SKM-1 (cell line): ENCODE data around the gene ZMYM2.
"Not testable (repeated sequence)": the region's sequence is repeated elsewhere in the genome, so short reads cannot be mapped to it uniquely, and the experiment has no call there.

Source experiments
- DNase-seq: peaks from one replicate; lab custom pipeline; 2025; ENCODE audit not compliant: unreplicated experiment; lab: John Stamatoyannopoulos, UW

ZMYM2 gene

DNA sequence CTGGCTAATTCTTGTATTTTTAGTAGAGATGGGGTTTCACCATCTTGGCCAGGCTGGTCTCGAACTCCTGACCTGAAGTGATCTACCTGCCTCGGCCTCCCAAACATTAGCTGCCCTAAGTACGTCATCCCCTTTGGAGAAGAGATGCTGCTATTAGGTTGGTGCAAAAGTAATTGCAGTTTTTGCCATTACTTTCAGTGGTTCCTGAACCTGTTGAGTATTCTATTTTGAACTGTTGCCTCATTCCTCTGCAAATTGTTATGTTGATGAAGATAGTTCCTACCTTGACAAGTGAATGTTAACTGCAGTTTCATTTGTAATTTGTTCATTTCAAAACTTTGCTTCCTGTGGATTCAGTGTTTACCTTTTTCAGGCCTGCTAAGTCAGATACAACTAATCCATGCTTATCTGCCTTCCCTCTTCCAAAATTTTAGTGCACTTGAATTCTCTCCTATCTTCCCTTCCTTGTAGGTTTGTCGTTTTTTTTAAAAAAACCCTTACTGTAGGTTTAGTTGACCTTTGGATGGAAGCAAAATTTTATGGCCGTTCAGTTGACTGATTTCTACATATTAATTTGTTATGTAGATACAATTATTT lies 24.0 kb downstream of the ZMYM2 start:
- DNase-seq, result no peak

GRCh38 chr13:19984430-19985218 lies 26.1 kb downstream of the ZMYM2 start:
- no peak for DNase-seq

DNA sequence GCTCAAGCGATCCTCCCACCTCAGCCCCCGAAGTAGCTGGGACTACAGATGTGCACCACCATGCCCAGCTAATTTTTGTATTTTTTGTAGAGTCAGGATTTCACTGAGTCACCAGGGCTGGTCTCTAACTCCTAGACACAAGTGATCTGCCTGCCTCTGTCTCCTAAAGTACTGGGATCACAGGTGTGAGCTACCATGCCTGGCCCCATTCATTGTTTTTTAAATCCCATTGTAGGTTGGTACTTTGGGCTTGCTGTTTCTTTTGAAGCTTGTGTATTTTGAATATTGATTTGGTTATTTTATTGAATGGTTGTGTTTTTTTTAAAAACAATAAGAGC lies 26.7 kb downstream of the ZMYM2 start:
- DNase-seq, result no peak

GRCh38 chr13:19991531-19991930 lies 33.0 kb downstream of the ZMYM2 start:
- DNase-seq, result no peak

- no peak for DNase-seq
Observed at GRCh38 chr13:19993024-19993423, 34.5 kb downstream of the ZMYM2 start.

- DNase-seq, result no peak
Observed at GRCh38 chr13:19998960-19999359, 40.4 kb downstream of the ZMYM2 start.

DNA sequence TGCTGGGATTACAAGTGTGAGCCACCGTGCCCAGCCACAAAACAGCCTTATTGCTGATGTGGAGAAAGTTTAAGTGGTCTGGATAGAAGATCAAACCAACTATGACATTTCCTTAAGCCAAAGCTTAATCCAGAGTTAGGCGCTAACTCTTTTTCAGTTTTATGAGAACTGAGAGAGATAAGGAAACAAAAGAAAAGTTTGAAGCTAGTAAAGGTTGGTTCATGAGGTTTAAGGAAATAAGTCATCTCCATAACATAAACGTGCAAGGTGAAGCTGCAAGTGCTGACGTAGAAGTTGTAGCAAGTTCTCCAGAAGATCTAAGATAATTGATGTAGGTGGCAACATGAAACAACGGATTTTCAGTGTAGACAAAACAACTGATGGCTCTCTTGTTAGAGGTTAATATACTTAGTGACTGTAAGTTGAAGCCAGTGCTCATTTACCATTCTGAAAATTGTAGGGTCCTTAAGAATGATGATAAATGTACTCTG lies 41.6 kb downstream of the ZMYM2 start:
- DNase-seq, result no peak

GRCh38 chr13:20001366-20002190 lies 43.1 kb downstream of the ZMYM2 start:
- no peak for DNase-seq

GRCh38 chr13:20002787-20003186 lies 44.3 kb downstream of the ZMYM2 start:
- no peak for DNase-seq

DNA sequence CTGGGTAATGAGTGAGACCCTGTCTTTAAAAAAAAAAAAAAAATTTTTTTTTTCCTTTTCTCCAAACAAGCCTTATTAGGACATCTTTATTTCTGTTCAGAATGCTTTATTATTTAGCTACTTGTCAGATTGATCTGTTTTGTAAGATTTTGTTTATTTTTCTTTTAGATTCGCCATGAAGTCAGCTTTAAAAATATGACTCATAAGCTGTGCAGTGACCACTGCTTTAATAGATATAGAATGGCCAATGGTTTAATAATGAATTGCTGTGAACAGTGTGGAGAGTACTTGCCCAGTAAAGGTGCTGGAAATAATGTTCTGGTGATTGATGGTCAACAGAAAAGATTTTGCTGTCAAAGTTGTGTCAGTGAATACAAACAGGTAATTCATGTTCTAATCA lies 47.7 kb downstream of the ZMYM2 start:
- no peak for DNase-seq

DNA sequence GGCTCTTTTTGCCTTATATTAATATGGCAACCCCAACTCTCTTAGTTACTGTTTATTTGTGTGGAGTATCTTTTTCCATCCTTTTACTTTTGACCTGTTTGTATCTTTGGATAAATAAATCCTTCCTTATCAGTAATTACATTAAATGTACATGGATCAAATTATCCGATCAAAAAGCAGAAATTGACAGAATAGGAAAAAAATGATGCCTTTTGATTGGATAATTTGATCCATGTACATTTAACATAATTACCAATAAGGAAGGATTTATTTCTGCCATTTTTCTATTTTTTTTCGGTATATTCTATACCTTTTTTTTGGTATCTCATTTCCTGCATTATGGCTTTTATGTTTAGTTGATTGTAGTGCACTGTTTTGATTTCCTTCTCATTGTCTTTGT lies 57.2 kb downstream of the ZMYM2 start:
- no peak for DNase-seq

DNA sequence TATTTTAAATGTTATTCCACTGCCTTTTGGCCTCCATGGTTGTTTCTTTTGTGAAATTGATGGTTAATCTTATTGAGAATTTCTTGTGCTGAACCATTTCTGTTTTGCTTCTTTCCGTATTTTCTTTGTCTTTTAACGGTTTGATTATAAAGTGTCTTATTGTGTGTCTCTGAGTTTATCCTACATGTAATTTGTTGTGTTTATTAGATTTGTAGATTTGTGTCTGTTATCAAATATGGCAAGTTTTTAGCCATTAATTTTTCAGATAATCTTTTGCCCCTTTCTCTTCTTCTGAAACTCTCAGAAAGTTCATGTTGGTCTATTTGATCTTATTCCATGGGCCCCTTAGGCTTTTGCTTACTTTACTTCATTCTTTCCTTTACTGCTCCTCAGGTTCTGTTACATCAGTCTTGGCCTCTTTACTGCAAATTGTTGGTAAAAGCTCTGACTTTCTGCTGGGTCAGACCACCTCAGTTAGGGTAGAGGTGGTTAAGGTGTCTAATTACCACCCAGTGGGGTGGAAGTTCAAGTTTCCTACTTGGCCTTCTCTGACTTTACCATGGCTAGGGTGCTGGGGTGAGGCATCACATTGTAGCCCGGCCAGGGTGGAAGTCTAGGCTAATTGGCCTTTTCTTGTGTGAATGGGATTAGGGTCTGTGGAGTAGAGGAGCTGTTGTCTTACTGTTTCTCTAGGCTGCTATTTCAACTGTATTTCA lies 58.3 kb downstream of the ZMYM2 start:
- DNase-seq, result no peak

- DNase-seq, result no peak
Observed at GRCh38 chr13:20017365-20017711, 58.8 kb downstream of the ZMYM2 start.

DNA sequence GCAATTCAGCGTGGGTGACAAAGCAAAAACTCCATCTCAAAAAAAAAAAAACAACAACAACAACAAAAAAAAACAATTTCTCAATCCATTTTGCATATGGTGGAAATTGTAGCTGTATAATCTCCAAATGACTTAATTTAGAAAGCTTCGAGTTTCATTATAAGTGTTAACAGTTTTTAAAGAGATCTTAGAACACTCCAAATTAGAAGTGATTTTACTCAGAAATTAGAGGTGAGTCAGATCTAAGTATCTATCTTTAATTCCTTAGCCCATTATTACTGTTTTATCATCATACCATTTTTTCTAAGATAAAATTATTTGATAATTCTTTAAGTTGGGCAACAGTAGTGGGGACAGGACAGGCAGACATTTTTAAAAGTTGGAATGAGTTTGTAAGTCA lies 60.5 kb downstream of the ZMYM2 start:
- DNase-seq, result no peak

DNA sequence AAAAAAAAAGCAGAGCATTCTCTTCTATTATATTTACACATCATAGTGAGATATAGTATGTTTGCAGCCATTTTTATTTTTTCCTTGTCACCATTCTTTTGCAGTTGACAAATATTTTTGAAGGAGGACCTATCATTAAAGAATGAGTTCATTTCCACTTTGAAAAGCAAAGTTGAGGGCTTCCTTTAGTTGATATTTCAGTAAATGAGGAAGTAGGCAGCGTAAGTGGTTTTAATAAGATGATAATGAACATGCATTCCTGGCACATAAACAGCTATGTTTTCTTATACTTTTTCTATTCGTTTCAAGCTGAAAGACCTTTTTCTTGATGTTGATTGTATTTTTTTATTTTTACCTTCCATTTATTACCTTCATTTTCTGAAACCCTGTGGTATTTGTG lies 66.2 kb downstream of the ZMYM2 start:
- DNase-seq, result no peak

DNA sequence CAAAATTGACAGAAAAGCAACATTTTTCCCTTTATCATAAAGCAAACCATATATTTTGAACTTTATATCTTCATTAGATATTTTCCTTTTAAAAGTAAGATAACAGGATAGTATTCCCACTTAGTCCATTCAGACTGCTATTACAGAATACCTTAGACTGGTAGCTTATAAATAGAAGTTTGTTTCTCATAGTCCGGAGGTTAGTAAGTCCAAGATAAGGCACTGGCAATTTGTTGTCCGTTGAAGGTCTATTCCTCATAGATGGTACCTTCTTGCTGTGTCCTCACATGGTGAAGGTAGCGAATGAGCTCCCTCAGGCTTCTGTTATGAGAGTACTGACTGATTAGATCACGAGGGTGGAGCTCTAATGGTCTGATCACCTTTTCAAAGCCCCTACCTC lies 70.4 kb downstream of the ZMYM2 start:
- no peak for DNase-seq

DNA sequence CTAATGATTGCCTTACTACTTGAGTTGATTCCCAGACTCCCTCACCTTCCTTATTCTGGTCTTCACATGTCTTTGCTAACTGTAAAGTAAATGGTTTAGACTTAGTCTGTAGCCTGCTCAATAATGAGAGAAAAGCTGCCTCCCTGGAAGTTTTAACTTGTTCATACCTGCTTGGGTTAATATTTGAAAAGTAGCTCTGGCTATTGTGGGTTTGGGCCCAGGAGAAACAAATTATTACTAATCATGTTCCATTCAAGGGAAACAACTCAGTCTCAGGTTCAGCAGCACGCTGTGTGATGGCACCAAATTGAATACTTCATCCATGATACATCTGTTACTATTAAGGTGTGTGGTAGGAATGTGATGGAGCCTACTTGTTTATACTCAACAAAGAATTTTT lies 75.0 kb downstream of the ZMYM2 start:
- no peak for DNase-seq

GRCh38 chr13:20035130-20035529 lies 76.6 kb downstream of the ZMYM2 start:
- DNase-seq, result no peak

- no peak for DNase-seq
Observed at GRCh38 chr13:20037908-20038307, 79.4 kb downstream of the ZMYM2 start.

DNA sequence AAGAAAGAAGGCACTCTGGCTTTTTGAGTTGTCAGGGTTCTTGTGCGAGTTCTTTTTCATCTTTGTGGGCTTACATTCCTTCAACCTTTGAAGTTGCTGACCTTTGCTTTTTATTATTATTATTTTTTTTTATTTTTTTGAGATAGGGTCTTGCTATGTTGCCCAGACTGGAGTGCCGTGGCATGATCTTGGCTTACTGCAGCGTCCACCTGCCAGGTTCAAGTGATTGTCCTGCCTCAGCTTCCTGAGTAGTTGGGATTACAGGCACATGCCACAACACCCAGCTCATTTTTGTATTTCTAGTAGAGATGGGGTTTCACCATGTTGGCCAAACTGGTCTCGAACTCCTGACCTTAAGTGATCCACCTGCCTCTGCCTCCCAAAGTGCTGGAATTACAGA lies 84.1 kb downstream of the ZMYM2 start:
- DNase-seq, result not testable (repeated sequence)

- DNase-seq, result no peak
Observed at GRCh38 chr13:20043207-20043925, 84.8 kb downstream of the ZMYM2 start.
